GM19025 (cell line): ENCODE results near the gene G2E3.

ENCODE experiments used
- ATAC-seq: cut with Tn5 transposase; IDR thresholded peaks from one replicate; pipeline ENCODE4 v1.9.1; 2021; ENCODE audit warnings: mild to moderate bottlenecking, low read depth, moderate library complexity; ENCODE audit not compliant: unreplicated experiment

G2E3 gene

DNA sequence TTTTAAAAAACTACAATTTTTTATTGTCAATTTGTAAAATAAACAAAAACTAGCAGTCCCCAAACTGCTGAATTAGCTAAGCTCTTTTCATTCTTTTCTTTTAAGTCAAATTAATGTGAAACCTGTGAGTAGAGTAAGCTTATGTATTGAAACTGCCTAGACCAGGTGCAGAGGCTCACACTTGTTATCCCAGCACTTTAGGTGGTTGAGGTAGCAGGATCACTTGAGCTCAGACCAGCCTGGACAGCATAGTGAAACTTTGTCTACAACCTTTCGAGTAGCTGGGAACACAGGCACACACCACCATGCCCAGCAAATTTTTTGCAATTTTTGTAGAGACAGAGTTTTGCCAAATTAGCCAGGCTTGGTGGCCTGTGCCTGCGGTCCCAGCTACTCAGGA is 89.5 kb downstream of the G2E3 start:
- no peak for ATAC-seq

DNA sequence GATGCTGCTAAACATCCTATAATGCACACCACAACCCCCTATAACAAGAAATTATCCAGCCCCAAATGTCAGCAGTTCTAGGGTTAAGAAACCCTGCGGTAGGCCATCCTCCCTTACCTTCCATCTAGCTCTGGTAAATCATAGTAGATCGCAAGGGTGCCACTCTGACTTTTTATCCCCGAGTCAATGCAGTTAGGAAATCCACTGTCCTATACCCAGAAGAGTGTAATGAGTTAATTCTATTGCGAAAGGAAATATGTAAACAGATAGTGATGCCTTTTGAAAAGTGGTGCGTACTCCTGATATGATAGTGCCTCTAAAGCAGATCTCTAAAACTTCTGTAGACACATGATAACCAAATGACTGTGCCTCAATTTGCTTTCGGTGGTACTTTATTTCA is 93.0 kb downstream of the G2E3 start:
- ATAC-seq, result no peak

DNA sequence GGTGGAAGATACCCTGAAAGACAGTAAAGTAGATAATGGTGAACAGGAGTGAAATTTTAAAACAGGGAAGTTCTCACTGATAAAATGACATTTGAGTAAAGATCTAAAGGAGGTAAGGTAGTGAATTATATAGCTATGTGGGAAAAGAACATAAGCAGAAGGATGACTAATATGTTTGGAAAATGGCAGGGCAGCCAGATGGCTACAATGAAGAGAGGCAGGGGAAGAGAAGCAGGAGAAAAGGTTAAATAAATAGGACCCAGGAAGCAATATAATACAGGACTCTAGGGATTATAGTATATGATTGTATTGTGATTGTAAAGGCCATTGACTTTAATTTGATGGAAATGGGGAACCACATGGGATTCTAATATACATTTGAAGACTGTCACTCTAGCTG is 96.2 kb downstream of the G2E3 start:
- ATAC-seq, result no peak

DNA sequence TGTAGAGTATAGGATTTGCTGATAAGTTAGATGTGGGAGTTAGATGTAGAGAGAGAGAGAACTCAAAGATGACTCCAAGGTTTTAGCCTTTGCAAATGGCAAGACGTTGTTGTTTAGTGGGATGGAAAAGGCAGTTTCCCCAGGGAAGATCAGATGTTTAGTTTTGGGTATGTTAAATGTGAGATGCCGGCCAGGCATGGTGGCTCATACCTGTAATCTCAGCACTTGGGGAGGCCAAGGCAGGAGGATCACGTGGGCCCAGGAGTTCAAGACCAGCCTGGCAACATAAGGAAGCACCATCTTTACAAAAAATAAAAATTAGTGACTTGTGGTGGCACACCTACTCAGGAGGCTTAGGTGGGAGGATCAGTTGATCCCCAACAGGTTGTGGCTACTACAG is 96.7 kb downstream of the G2E3 start:
- no peak for ATAC-seq

GRCh38 chr14:30656190-30656632 is 97.3 kb downstream of the G2E3 start:
- no peak for ATAC-seq

DNA sequence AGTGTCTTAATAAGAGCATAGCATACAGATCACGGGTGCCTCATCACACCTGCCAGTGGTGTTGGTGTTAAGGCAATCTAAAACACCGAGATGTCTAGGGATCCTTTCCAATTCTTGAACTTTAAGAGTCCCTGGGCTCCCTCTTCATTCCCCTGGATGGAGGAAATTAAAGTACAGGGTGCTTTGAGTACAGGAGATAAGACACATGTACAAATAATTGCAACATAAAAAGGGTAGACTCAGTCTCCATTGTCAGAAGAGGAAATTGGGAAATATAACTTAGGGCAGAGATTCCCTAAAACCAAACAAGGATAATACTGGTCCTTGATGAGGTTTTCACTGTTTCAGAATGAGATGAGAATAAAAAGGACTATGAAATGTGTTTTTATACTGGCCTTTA is 98.1 kb downstream of the G2E3 start:
- ATAC-seq, result no peak

- no peak for ATAC-seq
Observed at GRCh38 chr14:30657606-30658163, 98.7 kb downstream of the G2E3 start.

DNA sequence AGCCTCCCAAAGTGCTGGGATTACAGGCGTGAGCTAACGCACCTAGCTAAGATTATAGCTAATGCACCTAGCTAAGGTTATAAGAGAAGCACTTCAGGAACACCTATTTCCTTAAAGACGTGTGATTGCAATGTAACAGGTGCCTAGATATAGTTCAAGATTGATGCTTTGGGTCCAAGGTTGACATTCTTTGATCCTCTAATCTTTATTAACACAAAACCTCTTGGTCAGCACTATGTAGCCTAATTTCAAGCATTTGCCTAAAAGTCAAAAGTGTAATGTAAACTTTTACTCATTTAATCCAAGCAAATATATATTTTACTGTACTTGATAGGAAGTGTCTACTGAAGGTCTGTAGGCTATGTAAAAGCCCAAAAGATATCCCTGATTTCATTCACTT is 99.7 kb downstream of the G2E3 start:
- no peak for ATAC-seq

DNA sequence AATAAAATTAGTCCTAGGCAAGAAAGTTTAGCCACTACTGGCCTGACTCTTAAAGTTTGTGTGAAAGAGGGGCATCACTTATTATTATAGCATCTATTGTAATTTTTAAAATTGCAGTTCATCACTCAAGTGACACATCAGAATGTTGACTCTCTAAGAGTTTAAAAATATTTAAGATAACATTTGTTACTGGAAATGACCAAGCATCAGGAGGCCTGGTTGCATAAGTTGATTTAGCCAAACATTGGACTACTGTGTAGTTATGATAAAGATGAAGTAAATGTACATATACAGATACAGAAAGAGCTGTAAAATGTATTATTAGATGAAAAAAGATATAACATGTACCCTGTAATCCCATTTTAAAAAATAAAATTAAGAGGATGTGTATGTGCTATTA is 110.6 kb downstream of the G2E3 start:
- no peak for ATAC-seq
